Esophagus mucosa (tissue), 1 donor: ENCODE results near the gene ACADVL. TPM values are rescaled to one million over a fixed set of nuclear protein-coding genes. Genes with fewer than 3 reads are reported as not detected.
A peak's percentile ranks its signal among the peaks of the same experiment; 100 is the strongest.

ENCODE experiments used
- ATAC-seq: fragments of 200-7000 bp; cut with Tn5 transposase; one replicate; pipeline ENCODE4 v1.9.1; 2020
- total RNA-seq: library from RNA; stranded (reverse); gene quantifications from one replicate; pipeline ENCODE4 v1.2.4, GENCODE V29; 2023
- donor health status: DM: yes; HTN: yes; CAD: no.

The ACADVL gene
- total RNA-seq, 1 donor from 2014 or later, result 311 TPM

DNA sequence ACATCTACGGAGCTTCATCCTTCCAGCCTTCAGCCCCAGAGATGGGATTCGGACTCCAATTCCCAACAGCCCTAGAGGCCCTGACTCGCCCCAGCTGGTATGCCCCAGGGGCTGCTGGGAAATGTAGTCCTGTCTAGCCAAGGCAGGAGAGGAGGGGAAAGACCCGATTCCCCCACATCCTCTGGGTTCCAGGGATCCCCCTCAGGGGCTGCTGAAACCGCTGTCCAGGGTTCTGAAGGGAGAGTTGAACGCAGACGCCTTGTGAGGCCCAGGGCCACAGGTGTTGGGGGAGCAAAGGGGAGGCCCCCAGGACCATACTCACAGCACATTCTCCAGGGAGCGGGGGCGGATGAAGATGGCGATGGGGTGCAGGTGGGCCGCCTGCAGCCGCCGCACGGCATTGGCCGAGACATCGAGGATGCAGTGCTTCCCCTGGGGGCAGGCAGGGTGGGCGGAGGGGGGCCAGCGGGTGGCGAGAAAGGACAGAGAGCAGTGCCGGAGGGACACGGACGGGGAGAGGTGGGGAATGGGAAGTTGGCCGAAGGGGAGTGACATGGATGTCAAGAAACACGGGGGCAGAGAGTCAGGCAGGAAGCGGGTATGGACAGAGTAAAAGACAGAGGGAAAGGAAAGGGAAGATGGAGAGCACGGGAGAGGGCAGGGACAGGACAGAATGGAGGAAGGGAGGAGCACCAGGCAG lies 28.0 kb upstream of the ACADVL start:
- peak; percentile 51 for ATAC-seq

- no peak for ATAC-seq
Measured at GRCh38 chr17:7192271-7192937, 27.3 kb upstream of the ACADVL start.

- no peak for ATAC-seq
Measured at GRCh38 chr17:7195971-7196370, 23.8 kb upstream of the ACADVL start.

DNA sequence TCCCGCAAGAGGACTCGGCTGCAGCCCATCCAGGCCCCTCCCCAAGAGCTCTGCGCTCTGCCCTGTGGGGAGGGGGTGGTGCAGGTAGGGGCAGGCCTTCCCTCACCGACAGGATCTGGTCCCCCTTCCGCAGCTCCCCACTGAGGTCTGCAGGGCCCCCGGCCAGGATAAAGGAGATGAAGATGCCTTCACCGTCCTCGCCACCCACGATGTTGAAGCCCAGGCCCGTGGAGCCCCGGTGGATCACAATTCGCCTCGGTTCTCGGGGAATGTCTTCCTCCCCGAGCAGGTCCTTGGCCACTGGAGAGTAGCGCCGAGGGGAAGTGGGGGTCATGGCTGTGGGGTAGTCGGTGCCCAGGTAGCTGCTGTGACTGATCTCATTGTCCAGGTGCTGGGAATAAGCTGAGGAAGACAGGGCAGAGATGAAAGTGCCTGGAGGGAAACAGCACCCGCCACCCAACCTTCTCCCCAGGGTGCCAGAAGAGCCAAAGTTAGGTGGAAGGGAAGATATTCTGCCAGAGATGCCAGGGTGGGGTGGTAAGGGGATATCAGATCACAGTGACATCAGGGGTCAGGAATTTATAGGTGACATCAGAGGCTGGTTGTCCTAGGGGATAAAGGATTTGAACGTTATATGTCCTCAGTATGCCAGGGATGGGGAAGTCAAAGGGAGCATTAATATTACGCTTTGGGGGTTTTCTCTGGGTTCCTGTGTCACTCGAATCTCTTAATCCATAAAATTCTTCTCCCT lies 22.9 kb upstream of the ACADVL start:
- no peak for ATAC-seq

GRCh38 chr17:7203391-7203790 lies 16.3 kb upstream of the ACADVL start:
- no peak for ATAC-seq

DNA sequence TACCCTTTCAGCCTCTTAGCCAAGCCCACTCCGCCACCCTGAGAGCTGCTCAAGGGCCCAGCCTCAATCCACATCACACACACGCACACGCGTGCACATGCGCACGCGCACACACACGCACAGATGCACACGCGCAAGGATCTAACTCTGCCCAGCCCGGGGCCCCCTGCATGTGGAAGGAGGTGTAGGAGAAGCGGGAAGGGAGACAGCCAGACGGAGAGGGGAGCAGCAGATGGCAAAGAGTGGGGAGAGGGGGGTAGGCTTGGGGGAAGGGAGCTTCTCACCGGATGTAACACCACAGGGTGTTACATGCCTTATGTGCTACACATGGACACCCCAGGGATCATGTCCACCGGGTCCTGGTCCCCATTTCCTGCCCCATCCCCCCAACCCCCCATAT lies 15.4 kb upstream of the ACADVL start:
- ATAC-seq, result peak; percentile 1

DNA sequence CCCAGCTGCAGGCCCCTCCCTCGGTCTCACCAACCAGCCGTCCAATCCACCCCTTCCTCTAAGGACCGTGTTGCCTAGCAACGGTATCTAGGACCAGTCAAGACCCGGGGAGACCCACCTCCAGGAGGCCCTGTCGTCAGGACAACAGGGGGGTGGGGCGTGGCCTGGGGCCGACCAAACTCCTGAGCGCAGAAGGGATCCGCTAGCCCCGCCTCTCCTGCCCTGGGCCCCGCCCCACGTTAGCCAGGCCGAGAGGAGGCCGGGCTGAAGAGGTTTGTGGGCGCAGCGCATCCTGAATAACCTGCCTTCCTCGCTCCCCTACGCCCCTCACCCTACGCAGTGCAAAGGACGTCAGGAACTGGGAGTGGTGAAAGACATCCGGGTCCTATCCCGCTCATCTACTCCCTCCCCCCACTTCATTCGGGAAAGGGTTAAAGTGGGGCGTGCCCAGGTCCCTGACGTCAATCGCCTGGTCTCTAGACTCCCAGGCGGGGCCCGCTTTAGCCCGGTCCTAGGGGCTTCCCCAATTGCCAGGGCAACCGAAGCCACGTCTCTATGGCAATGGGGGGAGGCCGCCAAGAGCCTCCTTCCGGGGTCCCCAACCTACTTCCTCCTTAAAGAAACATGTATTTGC lies 14.8 kb upstream of the ACADVL start:
- ATAC-seq, result peak; percentile 71

- ATAC-seq, result no peak
Measured at GRCh38 chr17:7205561-7205960, 14.2 kb upstream of the ACADVL start.

GRCh38 chr17:7207120-7208001 lies 12.4 kb upstream of the ACADVL start:
- no peak for ATAC-seq

- ATAC-seq, result no peak
Measured at GRCh38 chr17:7208027-7208571, 11.6 kb upstream of the ACADVL start.

- ATAC-seq, result no peak
Measured at GRCh38 chr17:7208754-7209460, 10.8 kb upstream of the ACADVL start.

- no peak for ATAC-seq
Measured at GRCh38 chr17:7211491-7212273, 8.1 kb upstream of the ACADVL start.

DNA sequence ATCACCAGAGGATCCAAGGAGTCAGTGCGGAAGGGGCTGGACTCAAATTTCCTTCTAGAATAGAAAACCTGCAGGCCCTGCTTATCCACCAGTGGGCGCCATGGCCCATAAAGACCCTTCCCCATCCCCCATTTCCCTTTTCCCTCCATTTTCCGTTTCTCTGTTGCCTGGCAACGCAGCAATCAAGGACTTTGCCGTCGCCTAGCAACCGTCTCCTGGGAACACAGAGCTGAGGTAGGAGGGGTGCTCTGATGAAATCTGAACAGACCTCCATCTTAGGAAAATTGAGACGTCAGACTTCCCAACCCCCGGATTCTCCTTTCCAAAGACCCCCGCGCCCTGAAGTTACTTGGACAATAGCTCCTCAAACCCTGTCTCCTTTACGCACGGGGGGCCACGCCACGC lies 5.8 kb upstream of the ACADVL start:
- ATAC-seq, result peak; percentile 0

DNA sequence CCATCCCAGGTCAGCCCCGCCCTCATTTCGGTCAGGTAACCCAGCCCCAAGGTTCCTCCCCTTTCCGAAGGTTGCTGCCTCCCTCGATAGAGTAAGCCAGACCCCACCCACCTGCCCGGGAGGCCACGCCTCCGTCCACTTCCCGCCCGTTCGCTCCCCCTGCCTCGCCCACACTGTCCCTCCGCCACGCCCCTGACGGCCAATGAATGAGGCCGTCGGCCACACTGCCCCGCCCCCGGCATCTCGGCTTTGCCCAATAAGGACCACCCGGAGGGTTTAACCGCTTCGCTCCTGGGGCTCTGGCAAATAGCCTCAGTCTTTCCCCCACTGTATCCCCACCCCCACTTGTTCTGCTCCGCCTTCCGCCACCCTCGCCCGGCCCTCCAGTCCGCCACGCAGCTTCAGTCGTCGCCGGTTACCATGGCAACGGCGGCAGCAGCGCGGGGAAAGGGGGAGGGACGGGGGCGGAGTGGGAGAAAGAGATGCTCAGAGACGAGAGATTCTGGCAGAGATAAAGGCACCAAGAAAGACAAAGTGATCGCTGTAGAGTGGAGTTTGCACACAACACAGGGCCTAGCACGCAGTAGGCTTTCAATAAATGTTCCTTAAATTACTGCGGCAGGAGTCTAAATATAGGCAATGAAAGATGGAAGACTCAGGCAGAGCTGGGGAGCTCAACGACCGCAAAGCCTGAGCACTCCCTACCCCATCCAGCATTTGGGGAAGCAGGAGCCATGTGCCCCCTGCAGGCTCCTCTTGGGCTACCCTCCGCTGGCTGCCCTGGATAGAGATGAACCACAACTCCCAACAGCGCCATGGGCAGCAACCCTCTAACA lies 5.2 kb upstream of the ACADVL start:
- ATAC-seq, result peak; percentile 81

DNA sequence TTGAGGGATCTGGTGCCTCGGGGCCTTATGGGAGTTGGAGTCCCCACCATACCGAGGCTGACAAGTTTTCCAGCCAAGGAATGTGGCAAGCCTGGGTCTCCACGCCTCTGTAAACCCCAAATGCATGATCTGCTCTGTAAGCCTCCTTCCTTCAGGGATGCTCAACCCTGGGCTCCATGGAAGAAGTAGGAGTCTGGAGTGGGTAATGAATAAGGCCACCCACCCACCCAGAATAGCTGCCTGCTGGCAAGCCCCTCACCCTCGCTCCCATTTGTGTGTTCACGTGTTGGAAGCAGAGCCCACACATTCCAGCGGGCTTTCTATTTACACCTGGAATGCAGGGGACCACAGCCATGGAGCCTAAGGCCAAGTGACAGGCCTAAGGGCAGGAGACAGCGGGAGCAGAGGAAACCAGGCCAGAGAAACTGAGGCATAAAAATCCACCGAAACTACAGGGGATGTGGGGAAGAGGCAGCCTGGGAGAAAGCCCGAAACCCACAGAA lies 4.6 kb upstream of the ACADVL start:
- no peak for ATAC-seq

DNA sequence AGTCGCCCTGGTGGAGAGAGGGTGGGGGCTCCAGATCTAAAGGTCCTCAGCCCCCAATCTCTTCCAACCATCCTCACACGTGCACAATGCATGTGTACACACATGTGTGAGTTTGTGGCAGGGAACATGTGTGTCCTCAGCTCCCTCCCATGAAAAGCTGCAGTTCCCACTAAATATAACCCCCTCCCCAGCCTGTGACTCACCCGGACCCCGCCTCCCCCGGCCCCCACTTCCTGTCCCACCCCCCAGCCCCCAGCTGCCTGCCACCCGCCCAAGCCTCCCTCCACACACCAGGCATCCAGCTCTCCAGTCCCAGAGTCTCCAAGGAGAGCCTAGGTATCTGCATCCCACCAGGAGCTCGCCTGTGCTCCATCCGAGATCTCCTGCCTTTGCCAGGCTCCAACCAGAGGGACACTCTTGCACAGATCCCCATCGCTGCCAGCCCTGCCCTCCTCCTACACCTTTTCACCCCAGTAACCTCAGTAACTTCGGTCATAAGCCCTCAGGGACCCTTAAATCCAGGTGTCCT lies 4.0 kb upstream of the ACADVL start:
- no peak for ATAC-seq

GRCh38 chr17:7216242-7217112 lies 3.3 kb upstream of the ACADVL start:
- ATAC-seq, result no peak
